Right lung (tissue), 10 donors: ENCODE data around the gene ZC3H7A. TPM values are rescaled to one million over a fixed set of nuclear protein-coding genes. Genes with fewer than 3 reads are reported as not detected.
"Not testable (repeated sequence)": the region's sequence is repeated elsewhere in the genome, so short reads cannot be mapped to it uniquely, and the experiment has no call there.

Experiments used
- DNase-seq, 2 donors: peaks; one replicate each; pipeline ENCODE4 v3.0.0-alpha.2; 2013
- long read RNA-seq, 8 donors: transcript quantifications; one replicate each; lab custom pipeline, GENCODE V29; 2026
- polyA plus RNA-seq, 5 donors: library from polyadenylated mRNA; unstranded; fragments of 120-200 nt; gene quantifications; one replicate each; pipeline versions ENCODE4 v1.2.1 to v1.2.3, GENCODE V29; 2013; ENCODE audit warnings: inconsistent platforms in 1 of 5, low replicate concordance in 1 of 5; ENCODE audit not compliant: insufficient read length in 5 of 5, insufficient read depth in 1 of 5

ZC3H7A gene
- 100 to 1,000 TPM in 4 of 5 donors, 10 to 100 TPM in 1; 75.9 to 146 (median 113) TPM for polyA plus RNA-seq
- long read RNA-seq, donor 1, partial matches to known transcripts: 22 of 28 reads
- long read RNA-seq, donor 1, other reads (novel, unspliced or antisense): 0 of 28 reads
- long read RNA-seq, donor 2, partial matches to known transcripts: 0 of 8 reads
- long read RNA-seq, donor 2, other reads (novel, unspliced or antisense): 0 of 8 reads
- long read RNA-seq, donor 3, transcript ZC3H7A-201 (23 exons, 3,825 nt): minor isoform, 5 of 27 reads
- long read RNA-seq, donor 3, transcript ZC3H7A-214 (4 exons, 2,632 nt): major isoform, 8 of 27 reads
- long read RNA-seq, donor 3, partial matches to known transcripts: 12 of 27 reads
- long read RNA-seq, donor 3, other reads (novel, unspliced or antisense): 0 of 27 reads
- long read RNA-seq, donor 4, partial matches to known transcripts: 0 of 11 reads
- long read RNA-seq, donor 4, other reads (novel, unspliced or antisense): 0 of 11 reads
- long read RNA-seq, donor 5, transcript ZC3H7A-214 (4 exons, 2,632 nt): major isoform, 6 of 29 reads
- long read RNA-seq, donor 5, partial matches to known transcripts: 22 of 29 reads
- long read RNA-seq, donor 5, other reads (novel, unspliced or antisense): 0 of 29 reads
- long read RNA-seq, donor 6, transcript ZC3H7A-214 (4 exons, 2,632 nt): major isoform, 6 of 19 reads
- long read RNA-seq, donor 6, partial matches to known transcripts: 8 of 19 reads
- long read RNA-seq, donor 6, other reads (novel, unspliced or antisense): 0 of 19 reads
- long read RNA-seq, donor 7, partial matches to known transcripts: 0 of 4 reads
- long read RNA-seq, donor 7, other reads (novel, unspliced or antisense): 0 of 4 reads
- long read RNA-seq, donor 8, partial matches to known transcripts: 0 of 3 reads
- long read RNA-seq, donor 8, other reads (novel, unspliced or antisense): 0 of 3 reads

GRCh38 chr16:11797166-11797956 is at the start of gene ZC3H7A:
Gene ZC3H7A (minus strand): TSS chr16:11797258. CDS start chr16:11782354, 14,904 bp downstream.
- DNase-seq: peak; percentile 96 to 97

- DNase-seq: no peak
Measured at GRCh38 chr16:11844499-11844898, 47.4 kb upstream of the ZC3H7A start.

GRCh38 chr16:11843861-11844260 is 46.8 kb upstream of the ZC3H7A start:
- no peak for DNase-seq

GRCh38 chr16:11843206-11843605 is 46.1 kb upstream of the ZC3H7A start:
- DNase-seq: no peak

GRCh38 chr16:11841026-11841425 is 44.0 kb upstream of the ZC3H7A start:
- no peak for DNase-seq

- DNase-seq: no peak
Measured at GRCh38 chr16:11836650-11837244, 39.7 kb upstream of the ZC3H7A start.

- DNase-seq: no peak
Measured at GRCh38 chr16:11835891-11836649, 39.0 kb upstream of the ZC3H7A start.

GRCh38 chr16:11835309-11835708 is 38.3 kb upstream of the ZC3H7A start:
- DNase-seq: no peak

GRCh38 chr16:11833951-11834695 is 37.1 kb upstream of the ZC3H7A start:
- no peak for DNase-seq

GRCh38 chr16:11828696-11829095 is 31.6 kb upstream of the ZC3H7A start:
- no peak for DNase-seq

- DNase-seq: not testable (repeated sequence)
Measured at GRCh38 chr16:11825520-11826165, 28.6 kb upstream of the ZC3H7A start.

GRCh38 chr16:11824362-11824761 is 27.3 kb upstream of the ZC3H7A start:
- DNase-seq: no peak

GRCh38 chr16:11823645-11824044 is 26.6 kb upstream of the ZC3H7A start:
- DNase-seq: not testable (repeated sequence)

- DNase-seq: no peak
Measured at GRCh38 chr16:11819798-11820197, 22.7 kb upstream of the ZC3H7A start.

GRCh38 chr16:11818970-11819369 is 21.9 kb upstream of the ZC3H7A start:
- DNase-seq: not testable (repeated sequence)

- DNase-seq: no peak
Measured at GRCh38 chr16:11816123-11816522, 19.1 kb upstream of the ZC3H7A start.

- DNase-seq: not testable (repeated sequence)
Measured at GRCh38 chr16:11814800-11815199, 17.7 kb upstream of the ZC3H7A start.

GRCh38 chr16:11806721-11807120 is 9.7 kb upstream of the ZC3H7A start:
- no peak for DNase-seq

- DNase-seq: no peak
Measured at GRCh38 chr16:11805556-11805955, 8.5 kb upstream of the ZC3H7A start.
